Lower leg skin (tissue), 4 donors: ENCODE data around the gene CAPN8. TPM values are rescaled to one million over a fixed set of nuclear protein-coding genes. Genes with fewer than 3 reads are reported as not detected.

Source experiments
- DNase-seq, 2 donors: peaks; one replicate each; pipeline ENCODE4 v3.0.0-alpha.2; 2019; ENCODE audit warnings: low spot score in 2 of 2
- H3K4me3 ChIP-seq: fragments of 200-600 bp; sonication (generic); 2 replicates; pipeline ENCODE4 v1.5.1; 2017; ENCODE audit warnings: mild to moderate bottlenecking, low read depth; ENCODE audit not compliant: poor library complexity, severe bottlenecking
- POLR2A ChIP-seq, 2 donors: fragments of 450-650 bp; IDR thresholded peaks; one replicate each; pipeline ENCODE4 v1.6.1; 2016 to 2017; ENCODE audit warnings: antibody characterized with exemption in 2 of 2, mild to moderate bottlenecking in 1 of 2, moderate library complexity in 1 of 2
- WGBS, 2 donors: methylation state at CpG; one replicate each; pipeline ENCODE4 v1.1.5; 2018; 5-methylcytosine and 5-hydroxymethylcytosine counted together
- intact Hi-C: fragments of 100-400 bp; cut with DNase I; formaldehyde crosslinking; loops from one replicate; pipeline ENCODE4 v1.15.0; 2023; ENCODE audit warnings: low total_unique reads
- total RNA-seq, 4 donors: library from RNA; depleted of rRNA; stranded (reverse); fragments of >200 nt; gene quantifications; one replicate each; pipeline ENCODE4 v1.1.0, GENCODE V29; 2016
- TF ChIP-seq, protein P1 (sequence below), 3 donors: fragments of 450-650 bp; IDR thresholded peaks; one replicate each; pipeline ENCODE4 v1.5.1; 2016; ENCODE audit warnings: antibody characterized with exemption in 3 of 3, mild to moderate bottlenecking in 3 of 3, moderate library complexity in 2 of 3

The CAPN8 gene
- total RNA-seq, 4 donors from 2014 or later: 0.27 to 2.4 (median 0.34) TPM

DNA sequence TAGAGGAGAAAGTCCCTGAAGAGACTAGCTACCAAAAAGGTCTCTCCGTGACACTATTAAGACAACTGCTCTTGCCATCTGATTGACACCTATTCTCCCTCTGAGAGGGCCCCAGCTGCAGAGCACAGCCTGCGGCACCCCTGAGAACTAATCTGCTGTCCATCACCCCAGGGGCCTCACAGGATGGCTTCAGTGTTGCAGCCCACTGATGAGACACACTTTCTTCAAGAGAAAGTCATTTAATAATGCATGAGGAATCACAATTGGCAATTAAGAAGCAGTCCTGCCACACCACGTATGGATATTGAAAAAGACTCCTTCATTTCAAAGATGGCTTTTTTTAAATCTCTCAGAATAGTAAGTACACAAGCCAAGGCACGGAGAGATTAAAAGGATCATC lies 48.9 kb downstream of the CAPN8 start:
- no peak for DNase-seq
- no peak for TF ChIP-seq POLR2A (IDR thresholded peaks at IDR 0.05)
- TF ChIP-seq, protein P1, sequence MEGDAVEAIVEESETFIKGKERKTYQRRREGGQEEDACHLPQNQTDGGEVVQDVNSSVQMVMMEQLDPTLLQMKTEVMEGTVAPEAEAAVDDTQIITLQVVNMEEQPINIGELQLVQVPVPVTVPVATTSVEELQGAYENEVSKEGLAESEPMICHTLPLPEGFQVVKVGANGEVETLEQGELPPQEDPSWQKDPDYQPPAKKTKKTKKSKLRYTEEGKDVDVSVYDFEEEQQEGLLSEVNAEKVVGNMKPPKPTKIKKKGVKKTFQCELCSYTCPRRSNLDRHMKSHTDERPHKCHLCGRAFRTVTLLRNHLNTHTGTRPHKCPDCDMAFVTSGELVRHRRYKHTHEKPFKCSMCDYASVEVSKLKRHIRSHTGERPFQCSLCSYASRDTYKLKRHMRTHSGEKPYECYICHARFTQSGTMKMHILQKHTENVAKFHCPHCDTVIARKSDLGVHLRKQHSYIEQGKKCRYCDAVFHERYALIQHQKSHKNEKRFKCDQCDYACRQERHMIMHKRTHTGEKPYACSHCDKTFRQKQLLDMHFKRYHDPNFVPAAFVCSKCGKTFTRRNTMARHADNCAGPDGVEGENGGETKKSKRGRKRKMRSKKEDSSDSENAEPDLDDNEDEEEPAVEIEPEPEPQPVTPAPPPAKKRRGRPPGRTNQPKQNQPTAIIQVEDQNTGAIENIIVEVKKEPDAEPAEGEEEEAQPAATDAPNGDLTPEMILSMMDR (IDR thresholded peaks at IDR 0.05): no peak
- no peak overlapping the region for H3K4me3 ChIP-seq
- 90 to 92% methylated on average over 4 of the region's 4 CpGs for WGBS, 2 donors
- intact Hi-C loops: no loop called here

DNA sequence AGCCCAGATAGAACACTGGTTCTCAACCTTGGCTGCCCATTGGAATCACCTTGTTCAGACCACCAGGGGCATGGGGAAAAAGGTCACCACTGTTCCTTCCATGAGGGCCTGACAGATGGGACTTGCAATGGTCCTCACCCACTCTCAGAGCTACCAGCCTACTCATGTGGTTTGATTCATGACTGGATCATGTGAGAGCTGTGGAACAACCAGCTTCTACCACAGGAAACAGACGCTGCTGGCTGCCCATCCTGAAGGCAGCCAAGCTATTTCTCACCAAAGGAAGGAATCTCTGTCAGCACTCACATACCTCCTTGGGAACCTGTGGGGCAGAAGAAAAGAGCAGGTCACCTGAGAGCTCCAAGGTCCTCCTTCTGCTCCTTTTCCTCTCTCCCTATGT lies 53.6 kb downstream of the CAPN8 start:
- 18 to 38% methylated on average over 1 of the region's 1 CpG for WGBS, 2 donors
- H3K4me3 ChIP-seq: no peak overlapping the region
- TF ChIP-seq, protein P1 (IDR thresholded peaks at IDR 0.05): no peak
- TF ChIP-seq POLR2A (IDR thresholded peaks at IDR 0.05): no peak
- no peak for DNase-seq
- intact Hi-C loops: no loop called here

- TF ChIP-seq, protein P1 (IDR thresholded peaks at IDR 0.05): no peak
- TF ChIP-seq POLR2A (IDR thresholded peaks at IDR 0.05): no peak
- 98 to 100% methylated on average over 4 of the region's 4 CpGs for WGBS, 2 donors
- DNase-seq: no peak
- intact Hi-C loops: no loop called here
- H3K4me3 ChIP-seq: no peak overlapping the region
Observed at GRCh38 chr1:223609977-223610376, 55.5 kb downstream of the CAPN8 start.

DNA sequence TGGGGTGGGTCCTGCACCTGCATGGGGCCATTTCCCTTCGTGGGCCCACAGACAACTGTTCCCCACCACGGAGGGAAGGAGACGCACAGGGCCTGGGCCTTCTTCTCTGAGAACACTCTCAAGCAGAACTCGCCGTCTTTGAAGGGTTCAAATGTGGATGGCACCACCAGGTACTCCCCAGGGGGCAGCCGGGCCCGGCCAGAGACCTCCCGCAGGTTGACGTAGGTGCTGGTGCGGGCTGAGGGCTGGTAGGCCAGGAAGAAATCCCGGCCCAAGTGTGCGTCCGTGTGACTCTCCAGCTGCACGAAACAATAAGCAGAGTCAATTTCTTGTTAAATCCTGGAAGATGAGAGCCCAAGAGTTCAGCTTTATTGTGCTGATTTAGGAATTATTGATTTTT lies 56.4 kb downstream of the CAPN8 start:
- intact Hi-C loops: no loop called here
- no peak for DNase-seq
- no peak overlapping the region for H3K4me3 ChIP-seq
- TF ChIP-seq, protein P1 (IDR thresholded peaks at IDR 0.05): no peak
- no peak for TF ChIP-seq POLR2A (IDR thresholded peaks at IDR 0.05)
- 96 to 97% methylated on average over 14 of the region's 14 CpGs for WGBS, 2 donors

DNA sequence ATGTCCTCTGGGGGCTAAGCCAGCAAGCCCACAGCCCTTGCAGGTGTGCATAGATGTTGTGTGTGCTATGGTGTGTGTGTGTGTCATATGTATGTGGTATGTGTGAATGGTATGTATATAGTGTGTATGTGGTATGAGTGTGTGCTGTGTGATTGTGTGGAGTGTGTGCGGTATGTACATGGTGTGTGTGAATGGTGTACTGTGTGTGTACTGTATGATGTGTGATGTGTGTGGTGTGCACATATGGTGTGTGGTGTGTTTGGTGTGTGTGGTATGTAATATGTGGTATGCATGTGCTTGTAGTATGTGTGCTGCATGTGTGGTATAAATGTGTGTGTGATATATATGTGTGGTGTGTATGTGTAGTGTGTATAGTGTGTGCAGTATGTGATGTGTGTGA lies 107.0 kb downstream of the CAPN8 start:
- no peak overlapping the region for H3K4me3 ChIP-seq
- 96 to 97% methylated on average over 1 of the region's 1 CpG for WGBS, 2 donors
- intact Hi-C loops: no loop called here
- DNase-seq: no peak
- TF ChIP-seq, protein P1 (IDR thresholded peaks at IDR 0.05): no peak
- no peak for TF ChIP-seq POLR2A (IDR thresholded peaks at IDR 0.05)

DNA sequence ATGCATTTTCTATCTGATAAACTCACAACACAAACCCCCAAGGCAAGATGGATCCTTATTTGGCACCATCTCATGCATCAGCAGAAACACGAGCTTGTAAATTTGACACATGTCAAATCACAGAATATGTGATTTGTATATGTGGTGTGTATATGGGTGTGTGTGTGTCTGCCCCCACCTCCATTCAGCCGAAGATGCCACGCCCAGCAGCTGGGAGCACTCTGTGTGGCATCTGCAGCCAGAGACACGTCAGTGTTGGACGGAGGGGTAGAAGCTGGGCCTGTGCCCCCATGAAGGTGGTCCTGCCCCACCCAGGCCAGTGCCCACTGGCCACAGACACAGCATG lies 108.4 kb downstream of the CAPN8 start:
- H3K4me3 ChIP-seq: no peak overlapping the region
- WGBS, 2 donors: 31 to 46% methylated on average over 5 of the region's 5 CpGs
- no peak for TF ChIP-seq POLR2A (IDR thresholded peaks at IDR 0.05)
- TF ChIP-seq, protein P1 (IDR thresholded peaks at IDR 0.05): no peak
- intact Hi-C loops: no loop called here
- DNase-seq: no peak
